Trophoblast cell (in vitro differentiated cells and primary cell): ENCODE measurements around the gene ASAP2.

ENCODE experiments used
- DNase-seq, 2 donors: peaks; one replicate each; pipeline ENCODE4 v3.0.0-alpha.2; 2016
- H2AFZ ChIP-seq: 2 replicates; pipeline ENCODE4 v1.6.1; 2013; ENCODE audit warnings: low read length, moderate library complexity, mild to moderate bottlenecking; ENCODE audit not compliant: insufficient read depth, poor library complexity
- H2AK5ac ChIP-seq: 2 replicates; pipeline ENCODE4 v1.6.1; 2013; ENCODE audit warnings: mild to moderate bottlenecking, low read length
- H2BK120ac ChIP-seq: 2 replicates; pipeline ENCODE4 v1.6.1; 2013; ENCODE audit warnings: low read length, mild to moderate bottlenecking, moderate library complexity; ENCODE audit not compliant: insufficient read depth, poor library complexity
- H2BK12ac ChIP-seq: 2 replicates; pipeline ENCODE4 v1.6.1; 2013; ENCODE audit warnings: mild to moderate bottlenecking, low read length, moderate library complexity
- H2BK5ac ChIP-seq: 2 replicates; pipeline ENCODE4 v1.6.1; 2013; ENCODE audit warnings: low read length, low read depth, moderate library complexity, mild to moderate bottlenecking; ENCODE audit not compliant: poor library complexity
- H3K14ac ChIP-seq: 2 replicates; pipeline ENCODE4 v1.6.1; 2013; ENCODE audit warnings: mild to moderate bottlenecking, low read length
- H3K18ac ChIP-seq: 2 replicates; pipeline ENCODE4 v1.6.1; 2013; ENCODE audit warnings: mild to moderate bottlenecking, low read length
- H3K23ac ChIP-seq: 2 replicates; pipeline ENCODE4 v1.6.1; 2013; ENCODE audit warnings: low read length
- H3K27ac ChIP-seq: 2 replicates; pipeline ENCODE4 v1.5.1; 2013; ENCODE audit warnings: low read depth, mild to moderate bottlenecking, inconsistent platforms, low read length, moderate library complexity
- H3K27me3 ChIP-seq: 2 replicates; pipeline ENCODE4 v1.6.1; 2013; ENCODE audit warnings: inconsistent platforms, mild to moderate bottlenecking, low read length, moderate library complexity; ENCODE audit not compliant: insufficient read depth
- H3K36me3 ChIP-seq, 2 experiments: 1 replicate in 1 of 2; 2 replicates in 1 of 2; pipeline ENCODE4 v1.6.1; 2013; ENCODE audit warnings: low read length in 2 of 2, mild to moderate bottlenecking in 2 of 2, moderate library complexity in 1 of 2; ENCODE audit not compliant: insufficient read depth in 2 of 2, control insufficient read depth in 1 of 2
- H3K4ac ChIP-seq: 2 replicates; pipeline ENCODE4 v1.6.1; 2013; ENCODE audit warnings: low read depth, mild to moderate bottlenecking, low read length, moderate library complexity
- H3K4me1 ChIP-seq, 2 experiments: 1 replicate in 1 of 2; 2 replicates in 1 of 2; pipeline ENCODE4 v1.6.1; 2013; ENCODE audit warnings: low read length in 2 of 2, mild to moderate bottlenecking in 2 of 2, moderate library complexity in 1 of 2; ENCODE audit not compliant: insufficient read depth in 2 of 2, control insufficient read depth in 1 of 2
- H3K4me2 ChIP-seq: 2 replicates; pipeline ENCODE4 v1.6.1; 2013; ENCODE audit warnings: inconsistent platforms, mild to moderate bottlenecking, low read length, moderate library complexity
- H3K4me3 ChIP-seq: 2 replicates; pipeline ENCODE4 v1.5.1; 2013; ENCODE audit warnings: mild to moderate bottlenecking, low read depth, low read length, inconsistent platforms
- H3K79me1 ChIP-seq: one replicate; pipeline ENCODE4 v1.6.1; 2013; ENCODE audit warnings: low read length
- H3K79me2 ChIP-seq: 2 replicates; pipeline ENCODE4 v1.6.1; 2013; ENCODE audit warnings: low read length, mild to moderate bottlenecking; ENCODE audit not compliant: control insufficient read depth, insufficient read depth, poor library complexity
- H3K9ac ChIP-seq: 2 replicates; pipeline ENCODE4 v1.6.1; 2013; ENCODE audit warnings: mild to moderate bottlenecking, low read length
- H3K9me3 ChIP-seq: 2 replicates; pipeline ENCODE4 v1.6.1; 2013; ENCODE audit warnings: low read depth, mild to moderate bottlenecking, control low read depth, inconsistent platforms, low read length; ENCODE audit not compliant: insufficient read depth
- H4K12ac ChIP-seq: 2 replicates; pipeline ENCODE4 v1.6.1; 2013; ENCODE audit warnings: low read depth, mild to moderate bottlenecking, low read length, moderate library complexity
- H4K8ac ChIP-seq: 2 replicates; pipeline ENCODE4 v1.6.1; 2013; ENCODE audit warnings: low read depth, mild to moderate bottlenecking, low read length, moderate library complexity
- H4K91ac ChIP-seq: one replicate; pipeline ENCODE4 v1.6.1; 2013; ENCODE audit warnings: low read depth, mild to moderate bottlenecking, low read length, moderate library complexity
- WGBS: extraction: QIAGEN DNeasy Blood & Tissue Kit; methylation state at CpG from one replicate; pipeline ENCODE4 v1.1.7; 2013; ENCODE audit warnings: missing lambda C conversion rate; ENCODE audit not compliant: insufficient read length, insufficient coverage; ENCODE audit errors: extremely low coverage; 5-methylcytosine and 5-hydroxymethylcytosine counted together

The ASAP2 gene

GRCh38 chr2:9191041-9191481, 15.6 kb upstream of the ASAP2 start:
- H4K8ac ChIP-seq, result no peak overlapping the region
- no peak overlapping the region for H2BK12ac ChIP-seq
- H4K91ac ChIP-seq, result no peak overlapping the region
- no peak overlapping the region for H3K27ac ChIP-seq
- H3K9ac ChIP-seq, result no peak overlapping the region
- no CpG with 5 or more reads among the region's 9 CpGs for WGBS
- no peak overlapping the region for H3K23ac ChIP-seq
- no peak overlapping the region for H3K18ac ChIP-seq
- H2BK120ac ChIP-seq, result no peak overlapping the region
- H2AK5ac ChIP-seq, result no peak overlapping the region
- no peaks in the 10 kb centered on the region for H3K79me1 ChIP-seq
- no peak overlapping the region for H3K4me2 ChIP-seq
- H3K27me3 ChIP-seq, result no peaks in the 10 kb centered on the region
- H3K36me3 ChIP-seq, result no peaks in the 10 kb centered on the region
- no peaks in the 10 kb centered on the region for H3K9me3 ChIP-seq
- no peak overlapping the region for H3K4ac ChIP-seq
- H2BK5ac ChIP-seq, result no peak overlapping the region
- peaks cover 0 to 3% of the 10 kb centered on the region in 2 experiments for H3K4me1 ChIP-seq
- no peaks in the 10 kb centered on the region for H3K79me2 ChIP-seq
- no peak overlapping the region for H4K12ac ChIP-seq
- H3K4me3 ChIP-seq, result no peak overlapping the region
- no peak overlapping the region for H3K14ac ChIP-seq
- H2AFZ ChIP-seq, result peak overlapping the region; percentile 30
- peak in 1 of 2 donors; percentile 51 for DNase-seq

GRCh38 chr2:9192712-9193111, 13.9 kb upstream of the ASAP2 start:
- Histone ChIP-seq H4K91ac (no peak overlapping the region), H2BK120ac (no peak overlapping the region), H2AK5ac (no peak overlapping the region), H4K12ac (no peak overlapping the region), H3K18ac (no peak overlapping the region), H3K36me3 (no peaks in the 10 kb centered on the region), H3K14ac (no peak overlapping the region), H3K27ac (no peak overlapping the region), H3K79me1 (no peaks in the 10 kb centered on the region), H2AFZ (no peak overlapping the region), H3K9me3 (no peaks in the 10 kb centered on the region), H3K4ac (no peak overlapping the region), H3K79me2 (no peaks in the 10 kb centered on the region), H2BK5ac (no peak overlapping the region), H3K23ac (no peak overlapping the region), H4K8ac (no peak overlapping the region), H3K9ac (no peak overlapping the region), H3K27me3 (no peaks in the 10 kb centered on the region), H3K4me1 (peaks cover 0 to 3% of the 10 kb centered on the region in 2 experiments), H2BK12ac (no peak overlapping the region), H3K4me3 (no peak overlapping the region), H3K4me2 (no peak overlapping the region)
- DNase-seq, result no peak
- WGBS, result no CpG with 5 or more reads among the region's 3 CpGs

- no peak overlapping the region for H3K4me3 ChIP-seq
- H3K4ac ChIP-seq, result no peak overlapping the region
- no peaks in the 10 kb centered on the region for H3K27me3 ChIP-seq
- H4K8ac ChIP-seq, result no peak overlapping the region
- H2BK12ac ChIP-seq, result no peak overlapping the region
- H2BK5ac ChIP-seq, result no peak overlapping the region
- H3K14ac ChIP-seq, result no peak overlapping the region
- H3K79me1 ChIP-seq, result no peaks in the 10 kb centered on the region
- no peak overlapping the region for H2AK5ac ChIP-seq
- no peak for DNase-seq
- H3K9ac ChIP-seq, result no peak overlapping the region
- H3K9me3 ChIP-seq, result no peaks in the 10 kb centered on the region
- peaks cover 0 to 3% of the 10 kb centered on the region in 2 experiments for H3K4me1 ChIP-seq
- no peaks in the 10 kb centered on the region for H3K79me2 ChIP-seq
- H3K36me3 ChIP-seq, result no peaks in the 10 kb centered on the region
- no peak overlapping the region for H2AFZ ChIP-seq
- H4K91ac ChIP-seq, result no peak overlapping the region
- no peak overlapping the region for H3K18ac ChIP-seq
- H3K23ac ChIP-seq, result no peak overlapping the region
- no peak overlapping the region for H4K12ac ChIP-seq
- H3K4me2 ChIP-seq, result no peak overlapping the region
- no peak overlapping the region for H3K27ac ChIP-seq
- no peak overlapping the region for H2BK120ac ChIP-seq
These were observed 12.3 kb upstream of the ASAP2 start for GRCh38 chr2:9194352-9194751.

- DNase-seq, result no peak
- Histone ChIP-seq H3K14ac (no peak overlapping the region), H3K23ac (no peak overlapping the region), H3K4ac (no peak overlapping the region), H2BK5ac (no peak overlapping the region), H3K9me3 (no peaks in the 10 kb centered on the region), H3K79me2 (no peaks in the 10 kb centered on the region), H2AK5ac (no peak overlapping the region), H2BK120ac (no peak overlapping the region), H3K9ac (no peak overlapping the region), H3K79me1 (no peaks in the 10 kb centered on the region), H2BK12ac (no peak overlapping the region), H3K4me2 (no peak overlapping the region), H2AFZ (no peak overlapping the region), H3K36me3 (no peaks in the 10 kb centered on the region), H3K4me3 (no peak overlapping the region), H3K4me1 (peaks cover 0 to 3% of the 10 kb centered on the region in 2 experiments), H4K12ac (no peak overlapping the region), H4K91ac (no peak overlapping the region), H3K27me3 (no peaks in the 10 kb centered on the region), H3K27ac (no peak overlapping the region), H3K18ac (no peak overlapping the region), H4K8ac (no peak overlapping the region)
- WGBS, result no CpG with 5 or more reads among the region's 3 CpGs
These were observed 10.0 kb upstream of the ASAP2 start for GRCh38 chr2:9196637-9197036.
